Uterus (tissue), 2 donors: ENCODE data around the gene QSOX1.

Experiments
- POLR2A ChIP-seq, 2 donors: fragments of 450-650 bp; IDR thresholded peaks; one replicate each; pipeline ENCODE4 v1.6.1; 2016; ENCODE audit warnings: antibody characterized with exemption in 2 of 2, mild to moderate bottlenecking in 1 of 2, moderate library complexity in 1 of 2
- TF ChIP-seq, protein P1 (sequence below), 4 experiments: fragments of 200-600 bp in 2 of 4; fragments of 450-650 bp in 2 of 4; sonication (generic) in 2 of 4; IDR thresholded peaks; one replicate each; pipeline ENCODE4 v1.5.1; 2016 to 2019; ENCODE audit warnings: antibody characterized with exemption in 4 of 4, mild to moderate bottlenecking in 2 of 4, moderate library complexity in 1 of 4

DNA sequence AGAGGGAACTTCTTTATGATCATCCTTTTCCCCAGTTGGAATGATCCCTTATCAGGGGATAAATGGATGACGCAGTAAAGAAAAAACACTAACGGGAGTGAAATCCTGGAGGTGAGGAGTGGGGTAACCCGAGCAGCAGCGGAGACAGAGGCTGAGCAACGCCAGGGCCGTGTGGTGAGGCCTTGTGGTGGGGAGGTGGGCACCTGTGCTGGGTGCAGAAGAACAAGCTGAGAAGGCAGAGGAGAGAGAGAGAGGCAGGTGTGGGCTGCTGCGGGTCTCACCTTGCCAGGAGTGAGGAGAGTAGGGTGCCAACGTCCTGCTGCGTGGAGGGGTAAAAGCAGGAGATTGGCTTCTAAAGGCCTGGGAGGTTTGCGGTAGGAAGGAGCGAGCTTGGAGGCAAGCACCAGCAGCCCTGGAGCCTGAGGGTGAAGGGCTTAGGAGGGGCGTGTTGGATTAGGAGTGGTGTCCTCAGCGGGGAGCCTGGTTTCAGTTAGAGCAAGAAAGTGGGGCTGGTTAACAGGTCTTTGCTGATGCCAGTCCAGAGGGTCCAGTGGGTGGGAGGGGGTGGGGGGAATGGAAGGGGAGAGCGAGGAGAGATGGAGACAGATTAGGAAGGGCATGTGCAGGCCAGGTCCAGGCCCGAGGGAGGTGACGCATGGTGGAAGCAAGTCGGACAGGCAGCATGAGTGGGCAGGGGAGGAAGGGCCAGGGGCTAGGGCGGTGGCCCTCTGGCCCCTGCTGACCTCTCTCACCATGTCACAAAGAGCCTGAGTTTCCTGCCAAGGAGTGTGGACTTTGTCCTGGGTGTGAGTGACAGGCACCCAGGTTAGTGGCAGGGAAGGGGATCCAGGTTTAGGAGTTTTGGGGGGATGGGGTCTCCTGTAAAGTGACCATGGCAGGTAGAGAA is 38.7 kb downstream of the QSOX1 start:
- TF ChIP-seq, protein P1, sequence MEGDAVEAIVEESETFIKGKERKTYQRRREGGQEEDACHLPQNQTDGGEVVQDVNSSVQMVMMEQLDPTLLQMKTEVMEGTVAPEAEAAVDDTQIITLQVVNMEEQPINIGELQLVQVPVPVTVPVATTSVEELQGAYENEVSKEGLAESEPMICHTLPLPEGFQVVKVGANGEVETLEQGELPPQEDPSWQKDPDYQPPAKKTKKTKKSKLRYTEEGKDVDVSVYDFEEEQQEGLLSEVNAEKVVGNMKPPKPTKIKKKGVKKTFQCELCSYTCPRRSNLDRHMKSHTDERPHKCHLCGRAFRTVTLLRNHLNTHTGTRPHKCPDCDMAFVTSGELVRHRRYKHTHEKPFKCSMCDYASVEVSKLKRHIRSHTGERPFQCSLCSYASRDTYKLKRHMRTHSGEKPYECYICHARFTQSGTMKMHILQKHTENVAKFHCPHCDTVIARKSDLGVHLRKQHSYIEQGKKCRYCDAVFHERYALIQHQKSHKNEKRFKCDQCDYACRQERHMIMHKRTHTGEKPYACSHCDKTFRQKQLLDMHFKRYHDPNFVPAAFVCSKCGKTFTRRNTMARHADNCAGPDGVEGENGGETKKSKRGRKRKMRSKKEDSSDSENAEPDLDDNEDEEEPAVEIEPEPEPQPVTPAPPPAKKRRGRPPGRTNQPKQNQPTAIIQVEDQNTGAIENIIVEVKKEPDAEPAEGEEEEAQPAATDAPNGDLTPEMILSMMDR (IDR thresholded peaks at IDR 0.05): no peak
- no peak for TF ChIP-seq POLR2A (IDR thresholded peaks at IDR 0.05)
